Uterus (tissue), 4 donors: ENCODE data around the gene ARID1B. TPM values are rescaled to one million over a fixed set of nuclear protein-coding genes. Genes with fewer than 3 reads are reported as not detected.

ENCODE experiments used
- DNase-seq, 2 donors: peaks; one replicate each; pipeline ENCODE4 v3.0.0-alpha.2; 2019 to 2020
- H3K27ac ChIP-seq, 2 donors: fragments of 200-600 bp; sonication (generic); 1 replicate in 1 of 2; 2 replicates in 1 of 2; pipeline ENCODE4 v1.5.1; 2016 to 2018
- H3K27me3 ChIP-seq, 2 donors: fragments of 200-600 bp; sonication (generic); one replicate each; pipeline ENCODE4 v1.5.1; 2018 to 2019; ENCODE audit warnings: control low read depth in 1 of 2
- H3K36me3 ChIP-seq, 2 donors: fragments of 200-600 bp; sonication (generic); one replicate each; pipeline ENCODE4 v1.5.1; 2019; ENCODE audit warnings: control low read depth in 1 of 2
- H3K4me1 ChIP-seq, 2 donors: fragments of 200-600 bp; sonication (generic); one replicate each; pipeline ENCODE4 v1.5.1; 2018 to 2019; ENCODE audit warnings: control low read depth in 1 of 2
- H3K4me3 ChIP-seq, 2 donors: fragments of 200-600 bp; sonication (generic); 1 replicate in 1 of 2; 2 replicates in 1 of 2; pipeline ENCODE4 v1.5.1; 2018 to 2019; ENCODE audit warnings: mild to moderate bottlenecking in 1 of 2
- H3K9me3 ChIP-seq, 2 donors: fragments of 200-600 bp; sonication (generic); one replicate each; pipeline ENCODE4 v1.5.1; 2019; ENCODE audit warnings: control low read depth in 1 of 2
- CTCF ChIP-seq, 4 experiments: fragments of 200-600 bp in 2 of 4; fragments of 450-650 bp in 2 of 4; sonication (generic) in 2 of 4; IDR thresholded peaks; one replicate each; pipeline ENCODE4 v1.5.1; 2016 to 2019; ENCODE audit warnings: antibody characterized with exemption in 4 of 4, mild to moderate bottlenecking in 2 of 4, moderate library complexity in 1 of 4
- POLR2A ChIP-seq, 2 donors: fragments of 450-650 bp; IDR thresholded peaks; one replicate each; pipeline ENCODE4 v1.6.1; 2016; ENCODE audit warnings: antibody characterized with exemption in 2 of 2, mild to moderate bottlenecking in 1 of 2, moderate library complexity in 1 of 2
- intact Hi-C: fragments of 100-400 bp; cut with DNase I; formaldehyde crosslinking; loops from one replicate; pipeline ENCODE4 v1.15.1; 2023; ENCODE audit warnings: low total_unique reads
- total RNA-seq, 4 donors: library from RNA; depleted of rRNA in 3 of 4; stranded (reverse); fragments of >200 nt in 3 of 4; gene quantifications; one replicate each; pipeline versions ENCODE4 v1.1.0 to v1.2.4, GENCODE V29; 2014 to 2023
- donor health status: DM: yes; HTN: yes; CAD: no.

ARID1B gene
- total RNA-seq, 4 donors from 2014 or later, result 63.8 to 198 (median 125) TPM

GRCh38 chr6:157194110-157194509 is 416.9 kb downstream of the ARID1B start:
- TF ChIP-seq CTCF (IDR thresholded peaks at IDR 0.05) (no peak), POLR2A (IDR thresholded peaks at IDR 0.05) (no peak)
- no peaks in the 10 kb centered on the region for H3K27me3 ChIP-seq
- H3K36me3 ChIP-seq, result no peaks in the 10 kb centered on the region
- H3K27ac ChIP-seq, result no peak overlapping the region
- H3K4me3 ChIP-seq, result no peak overlapping the region
- intact Hi-C loops, result no loop called here
- DNase-seq, result no peak
- no peaks in the 10 kb centered on the region for H3K9me3 ChIP-seq
- H3K4me1 ChIP-seq, result no peaks in the 10 kb centered on the region

- H3K9me3 ChIP-seq, result no peaks in the 10 kb centered on the region
- no peaks in the 10 kb centered on the region for H3K36me3 ChIP-seq
- no peak for DNase-seq
- no peak overlapping the region for H3K4me3 ChIP-seq
- H3K27ac ChIP-seq, result no peak overlapping the region
- no peaks in the 10 kb centered on the region for H3K4me1 ChIP-seq
- no peak for TF ChIP-seq CTCF (IDR thresholded peaks at IDR 0.05)
- no peak for TF ChIP-seq POLR2A (IDR thresholded peaks at IDR 0.05)
- intact Hi-C loops, result no loop called here
- H3K27me3 ChIP-seq, result no peaks in the 10 kb centered on the region
Measured at GRCh38 chr6:157194643-157195042, 417.5 kb downstream of the ARID1B start.

- TF ChIP-seq CTCF (IDR thresholded peaks at IDR 0.05), result no peak
- no peak for TF ChIP-seq POLR2A (IDR thresholded peaks at IDR 0.05)
- H3K27me3 ChIP-seq, result no peaks in the 10 kb centered on the region
- no peak overlapping the region for H3K27ac ChIP-seq
- H3K4me1 ChIP-seq, result no peaks in the 10 kb centered on the region
- intact Hi-C loops, result no loop called here
- no peaks in the 10 kb centered on the region for H3K9me3 ChIP-seq
- H3K4me3 ChIP-seq, result no peak overlapping the region
- no peak for DNase-seq
- no peaks in the 10 kb centered on the region for H3K36me3 ChIP-seq
Measured at GRCh38 chr6:157196391-157196790, 419.2 kb downstream of the ARID1B start.

- H3K4me1 ChIP-seq, result no peaks in the 10 kb centered on the region
- intact Hi-C loops, result no loop called here
- peak overlapping the region in 1 of 2 donors; percentile 23 for H3K27ac ChIP-seq
- no peaks in the 10 kb centered on the region for H3K27me3 ChIP-seq
- TF ChIP-seq POLR2A (IDR thresholded peaks at IDR 0.05), result no peak
- no peak for TF ChIP-seq CTCF (IDR thresholded peaks at IDR 0.05)
- H3K36me3 ChIP-seq, result no peaks in the 10 kb centered on the region
- no peak for DNase-seq
- H3K9me3 ChIP-seq, result no peaks in the 10 kb centered on the region
- H3K4me3 ChIP-seq, result no peak overlapping the region
Measured at GRCh38 chr6:157198425-157199279, 421.5 kb downstream of the ARID1B start.

- no peak for DNase-seq
- TF ChIP-seq CTCF (IDR thresholded peaks at IDR 0.05) (no peak), POLR2A (IDR thresholded peaks at IDR 0.05) (no peak)
- H3K9me3 ChIP-seq, result no peaks in the 10 kb centered on the region
- intact Hi-C loops, result no loop called here
- no peak overlapping the region for H3K4me3 ChIP-seq
- no peaks in the 10 kb centered on the region for H3K27me3 ChIP-seq
- H3K36me3 ChIP-seq, result no peaks in the 10 kb centered on the region
- H3K4me1 ChIP-seq, result no peaks in the 10 kb centered on the region
- no peak overlapping the region for H3K27ac ChIP-seq
Measured at GRCh38 chr6:157200117-157200516, 422.9 kb downstream of the ARID1B start.
